HG03457 (cell line): ENCODE data around the gene PTPMT1.

Experiments
- ATAC-seq: cut with Tn5 transposase; IDR thresholded peaks from one replicate; pipeline ENCODE4 v1.9.1; 2021; ENCODE audit warnings: moderate number of reproducible peaks; ENCODE audit not compliant: unreplicated experiment

The PTPMT1 gene

DNA sequence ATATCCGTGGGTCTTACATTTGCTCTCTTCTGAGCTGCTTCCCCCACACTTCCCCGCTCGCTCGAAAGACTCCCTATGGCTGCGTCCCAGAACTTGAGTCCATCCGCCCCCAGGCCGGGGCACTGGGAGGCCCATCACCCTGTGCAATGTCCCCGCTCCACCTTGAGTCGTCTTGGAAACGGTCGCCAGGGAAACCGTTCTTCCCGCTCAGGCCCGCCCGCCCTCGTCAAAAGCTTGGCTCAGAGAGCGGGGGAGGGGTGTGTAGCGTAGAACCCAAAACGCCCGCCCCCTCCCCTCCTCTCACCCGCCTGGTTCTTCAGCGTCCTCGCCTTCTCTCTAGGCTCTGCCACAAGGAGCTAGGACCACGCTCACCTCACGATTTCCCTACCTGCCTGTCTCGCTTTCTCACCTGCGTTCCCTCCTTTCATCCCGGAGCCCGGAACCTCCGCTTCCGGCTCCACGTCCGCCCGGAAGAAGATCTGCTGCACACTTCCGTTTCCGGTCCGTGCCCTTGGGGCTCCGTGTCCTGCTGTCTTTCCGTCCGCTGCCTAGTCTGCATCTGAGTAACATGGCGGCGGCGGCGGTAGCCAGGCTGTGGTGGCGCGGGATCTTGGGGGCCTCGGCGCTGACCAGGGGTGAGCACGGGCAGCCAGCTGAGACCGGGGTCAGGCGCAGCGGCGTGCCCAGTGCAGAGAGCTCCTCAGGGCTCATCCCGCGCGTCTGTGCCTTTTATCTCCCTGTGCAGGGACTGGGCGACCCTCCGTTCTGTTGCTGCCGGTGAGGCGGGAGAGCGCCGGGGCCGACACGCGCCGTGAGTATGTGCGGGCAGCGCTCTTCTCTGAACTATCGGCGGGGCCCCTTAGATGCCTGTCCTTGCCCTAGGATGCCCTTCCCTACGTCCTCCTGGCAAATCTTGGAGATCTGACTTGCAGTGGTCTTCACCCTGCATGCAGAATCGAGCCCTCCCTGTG, 13.4 kb downstream of the PTPMT1 start, which contains the start of the genes KBTBD4 and NDUFS3:
TSS of gene KBTBD4 (minus strand) at position 447 of the 971 bp plus-strand sequence. CDS start at position 428, 19 bp downstream.
TSS of gene NDUFS3 (plus strand) at position 551 of the 971 bp plus-strand sequence. CDS start at position 569, 18 bp downstream.
- peak; percentile 84 for ATAC-seq

DNA sequence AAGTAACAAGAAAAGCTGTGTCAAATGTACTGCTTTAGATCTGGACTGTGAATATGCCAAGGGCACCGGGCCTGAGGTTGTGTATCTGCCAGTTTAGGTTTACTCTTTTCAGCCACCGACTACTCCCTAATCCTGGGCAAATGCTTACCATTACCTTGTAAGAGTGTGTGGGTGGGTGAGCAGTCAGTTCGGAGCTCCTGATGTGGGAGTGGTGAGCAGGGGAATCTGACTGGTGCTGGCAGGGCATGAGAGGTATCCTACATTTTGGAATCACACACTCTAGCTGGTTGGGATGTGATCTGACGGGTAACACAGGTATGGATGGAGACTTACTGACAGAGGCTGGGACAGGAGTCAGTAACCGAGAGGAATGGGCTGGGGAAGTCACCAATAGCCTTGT, 18.4 kb downstream of the PTPMT1 start:
- no peak for ATAC-seq

DNA sequence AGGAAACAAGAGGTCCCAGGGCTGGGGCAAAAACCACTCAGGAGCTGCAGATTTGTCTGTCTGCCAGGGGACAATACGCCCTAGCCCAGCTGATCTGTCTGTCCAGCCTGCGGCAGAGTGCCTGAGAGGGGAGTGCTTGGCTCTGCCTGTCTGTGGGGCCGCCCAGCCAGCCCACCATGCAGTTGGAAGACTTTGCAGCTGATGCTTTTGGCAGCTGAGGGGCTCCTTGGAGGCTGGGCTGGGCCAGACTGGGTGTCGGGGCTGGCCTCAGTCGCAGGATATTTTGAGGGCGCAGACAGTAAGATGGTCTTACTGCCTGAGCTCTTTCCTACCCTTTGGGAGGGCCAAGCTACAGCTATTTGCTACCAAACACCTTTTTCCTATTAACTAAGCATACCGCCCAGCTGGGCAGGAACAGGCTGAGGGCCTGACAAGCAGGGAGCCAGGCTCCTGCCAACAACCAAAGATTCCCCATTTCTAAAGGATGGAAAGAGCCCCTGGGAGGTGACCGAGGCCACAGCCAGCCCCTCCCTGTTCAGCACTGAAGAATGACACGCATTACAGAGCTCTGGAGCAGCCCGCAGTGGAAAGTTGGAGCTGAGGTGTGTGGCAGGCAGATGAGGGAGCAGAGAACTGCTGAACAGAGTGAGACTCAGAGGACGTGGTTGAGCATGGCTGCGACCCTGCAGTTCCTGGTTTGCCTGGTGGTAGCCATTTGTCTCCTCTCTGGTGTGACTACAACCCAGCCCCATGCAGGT, 20.9 kb downstream of the PTPMT1 start, which contains the start of gene FAM180B:
TSS of gene FAM180B (plus strand) at position 581 of the 758 bp plus-strand sequence. CDS start at position 672, 91 bp downstream.
- no peak for ATAC-seq

DNA sequence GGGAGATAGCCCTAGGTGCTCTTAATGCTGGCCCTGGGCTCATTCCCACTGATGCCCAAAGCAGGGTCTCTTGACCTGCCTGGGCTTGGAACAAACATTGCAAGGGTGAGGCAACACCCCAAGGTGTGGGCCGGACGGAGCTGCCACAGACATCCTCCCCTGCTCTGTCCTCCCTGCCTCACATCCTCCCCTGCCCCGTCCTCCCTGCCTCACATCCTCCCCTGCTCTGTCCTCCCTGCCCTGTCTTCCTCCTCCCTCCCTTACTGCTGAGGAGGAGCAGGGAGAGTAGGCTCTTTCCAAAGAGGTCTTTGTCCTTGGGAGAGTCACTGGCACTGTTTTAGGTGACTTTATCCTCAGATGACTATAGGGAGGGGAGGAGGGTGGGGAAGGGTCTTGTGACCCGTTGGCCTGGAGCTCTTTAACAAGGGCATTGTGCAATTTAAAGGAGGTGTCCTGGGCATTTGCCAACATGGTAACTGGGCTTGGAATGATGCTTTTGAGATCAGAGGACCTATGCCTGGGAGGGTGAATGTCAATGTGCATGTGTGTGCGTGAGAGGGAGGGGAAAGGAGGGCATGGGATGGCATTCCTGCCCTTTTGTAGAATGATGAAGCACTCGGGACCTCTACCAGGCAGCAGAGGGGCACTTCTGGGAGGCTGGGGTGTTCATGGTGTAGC, 21.8 kb downstream of the PTPMT1 start:
- ATAC-seq: no peak

DNA sequence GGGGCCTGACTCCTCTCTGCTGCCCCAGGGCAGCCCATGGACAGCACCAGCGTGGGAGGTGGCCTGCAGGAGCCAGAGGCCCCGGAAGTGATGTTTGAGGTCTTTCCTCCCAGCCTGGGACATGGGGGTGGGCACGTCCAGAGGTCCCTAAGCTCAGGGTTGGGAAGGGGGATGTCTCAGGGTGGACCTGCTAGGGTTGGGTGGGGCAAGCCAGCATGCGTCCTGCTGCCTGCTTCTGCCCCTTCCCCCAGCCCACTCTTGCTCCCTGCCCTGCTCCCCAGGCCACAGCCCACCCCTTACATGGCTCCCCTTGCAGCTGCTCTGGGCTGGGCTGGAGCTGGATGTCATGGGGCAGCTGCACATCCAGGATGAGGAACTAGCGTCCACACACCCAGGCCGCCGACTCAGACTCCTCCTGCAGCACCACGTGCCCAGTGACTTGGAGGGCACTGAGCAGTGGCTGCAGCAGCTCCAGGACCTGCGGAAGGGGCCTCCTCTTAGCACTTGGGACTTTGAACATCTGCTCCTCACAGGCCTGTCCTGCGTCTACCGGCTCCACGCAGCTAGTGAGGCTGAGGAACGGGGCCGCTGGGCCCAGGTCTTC, 22.4 kb downstream of the PTPMT1 start:
- ATAC-seq: no peak

DNA sequence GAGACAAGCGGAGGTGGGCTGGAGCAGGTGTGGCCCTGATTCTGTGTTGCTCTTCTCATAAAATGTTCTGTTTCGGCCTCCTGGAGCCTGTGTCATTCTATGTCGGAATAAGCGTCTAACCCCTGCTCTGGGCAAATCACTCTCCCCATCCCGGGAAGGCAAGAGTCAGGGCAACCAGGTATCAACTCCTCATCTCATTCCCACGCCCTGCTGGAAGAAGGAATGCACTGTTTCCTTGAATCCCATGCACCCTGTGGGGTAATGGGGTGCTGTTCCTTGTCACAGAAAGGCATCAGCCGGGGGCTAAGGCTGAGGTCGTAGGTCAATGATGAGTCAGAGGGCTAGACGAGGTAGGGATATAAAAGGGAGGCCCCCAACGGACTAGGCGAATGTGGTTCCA, 23.7 kb downstream of the PTPMT1 start:
- no peak for ATAC-seq

DNA sequence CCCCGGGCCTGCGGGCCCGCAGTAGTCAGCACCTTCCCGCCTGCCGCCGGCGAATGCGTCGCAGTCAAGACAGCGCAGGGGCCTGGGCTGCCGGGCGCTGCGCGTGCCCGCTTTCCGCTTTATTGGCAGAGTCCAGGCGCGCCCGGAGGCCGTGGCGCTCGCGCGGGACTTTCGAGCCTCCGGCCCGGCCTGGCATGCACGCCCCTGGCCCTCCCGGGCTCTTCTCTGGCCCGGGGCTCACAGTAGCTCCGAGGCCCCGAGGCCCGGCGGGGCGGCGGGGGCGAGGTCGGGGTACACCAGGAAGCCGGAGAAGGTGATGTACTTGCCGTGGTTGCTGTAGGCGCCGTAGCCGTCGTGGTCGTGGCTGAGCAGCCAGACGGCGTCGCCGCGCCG, 24.2 kb downstream of the PTPMT1 start:
- no peak for ATAC-seq

DNA sequence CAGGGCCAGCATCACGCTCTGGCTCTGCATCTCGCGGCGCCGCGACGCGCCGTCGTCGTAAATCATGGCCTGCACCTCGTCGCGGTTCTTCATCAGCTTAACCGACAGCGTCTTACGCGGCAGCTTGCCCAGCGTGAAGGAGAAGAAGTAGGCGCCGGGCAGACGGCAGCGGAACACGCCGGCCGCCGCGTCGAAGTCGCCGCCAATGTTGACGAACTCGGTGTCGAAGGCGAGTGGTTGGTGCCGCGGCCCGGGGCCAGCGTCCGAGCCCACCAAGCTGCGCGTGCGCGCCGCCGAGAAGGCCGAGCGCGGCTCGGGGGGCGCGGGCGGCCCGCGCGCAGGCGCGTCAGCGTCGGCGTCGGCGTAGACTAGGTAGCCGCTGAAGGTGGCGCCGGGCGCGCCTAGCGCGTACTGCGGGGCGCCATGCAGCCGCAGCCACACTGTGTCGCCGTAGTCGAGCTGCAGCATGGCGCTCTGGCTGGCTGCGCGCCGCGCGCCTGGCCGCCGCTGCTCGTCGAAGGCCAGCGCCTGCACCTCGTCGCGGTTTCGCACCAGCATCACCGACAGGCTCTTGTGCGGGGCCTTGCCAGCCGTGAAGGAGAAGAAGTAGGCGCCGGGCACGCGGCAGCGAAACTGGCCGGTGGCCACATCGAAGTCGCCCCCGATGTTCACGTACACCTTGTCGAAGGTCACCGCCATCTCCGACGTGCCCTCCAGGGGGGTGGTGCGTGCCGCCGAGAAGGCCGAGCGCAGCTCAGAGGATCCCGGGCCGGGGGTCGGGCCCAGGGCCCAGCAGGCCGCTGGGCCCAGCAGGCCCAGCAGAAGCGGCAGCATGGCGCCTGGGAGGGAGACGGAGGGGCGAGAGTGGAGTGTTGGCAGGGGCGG, 24.8 kb downstream of the PTPMT1 start:
- ATAC-seq: no peak

DNA sequence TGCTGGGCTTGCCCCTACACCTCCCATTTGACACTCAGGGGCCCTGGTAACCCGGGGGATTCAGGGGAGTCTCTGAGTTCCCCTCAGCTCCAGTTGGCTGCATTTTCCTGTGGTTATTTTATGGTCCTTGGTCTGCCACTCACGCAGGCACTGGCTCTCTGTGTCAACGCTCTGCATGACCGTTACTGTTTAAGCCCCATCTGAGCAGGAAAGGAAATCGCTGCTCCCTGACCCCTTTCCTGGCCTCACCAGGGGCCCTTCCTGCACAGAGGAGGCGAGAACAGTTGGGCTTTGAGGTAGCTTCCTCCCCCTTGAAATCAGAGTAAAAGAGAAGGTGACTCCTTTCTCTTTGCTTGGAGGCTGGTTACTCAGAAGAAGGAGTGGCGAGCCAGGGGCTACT, 26.4 kb downstream of the PTPMT1 start:
- no peak for ATAC-seq

DNA sequence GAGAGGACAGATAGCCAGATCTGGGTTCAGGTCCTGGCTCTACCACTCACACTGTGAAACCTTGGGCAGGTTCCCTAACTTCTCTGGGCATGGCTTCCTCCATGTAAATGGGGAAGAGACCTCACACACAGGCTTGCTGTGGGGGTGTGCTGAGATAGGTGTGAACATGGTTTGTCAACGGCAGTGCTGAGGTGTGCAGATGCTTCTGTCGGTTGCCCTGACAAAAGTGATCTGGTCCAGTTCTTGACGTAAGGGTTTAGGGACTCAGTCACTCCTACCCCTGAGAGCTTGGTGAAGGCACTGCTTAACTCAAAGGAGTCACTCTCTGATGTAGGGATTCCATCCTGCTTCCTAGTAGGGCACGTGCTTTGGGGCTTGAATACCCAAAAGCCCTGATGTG, 26.9 kb downstream of the PTPMT1 start:
- no peak for ATAC-seq

DNA sequence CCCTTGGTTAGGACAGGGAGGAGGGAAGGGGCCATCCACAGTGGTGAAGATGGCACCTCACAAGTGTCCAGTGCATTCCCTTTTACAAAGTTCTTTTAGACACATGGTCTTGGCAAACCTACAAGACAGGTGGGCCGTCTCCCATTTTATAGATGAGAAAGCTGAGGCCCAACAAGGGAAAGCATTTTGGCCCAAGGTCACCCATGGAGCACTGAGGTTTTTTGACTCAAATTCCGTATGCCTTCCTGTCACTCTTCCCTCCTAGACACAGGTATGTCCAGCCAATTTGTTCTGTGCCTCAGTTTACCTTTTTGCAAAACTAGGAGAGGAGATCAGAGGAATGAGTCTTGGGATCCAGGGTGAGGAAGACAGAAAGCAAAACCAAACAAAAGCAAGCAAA, 27.6 kb downstream of the PTPMT1 start:
- ATAC-seq: no peak

DNA sequence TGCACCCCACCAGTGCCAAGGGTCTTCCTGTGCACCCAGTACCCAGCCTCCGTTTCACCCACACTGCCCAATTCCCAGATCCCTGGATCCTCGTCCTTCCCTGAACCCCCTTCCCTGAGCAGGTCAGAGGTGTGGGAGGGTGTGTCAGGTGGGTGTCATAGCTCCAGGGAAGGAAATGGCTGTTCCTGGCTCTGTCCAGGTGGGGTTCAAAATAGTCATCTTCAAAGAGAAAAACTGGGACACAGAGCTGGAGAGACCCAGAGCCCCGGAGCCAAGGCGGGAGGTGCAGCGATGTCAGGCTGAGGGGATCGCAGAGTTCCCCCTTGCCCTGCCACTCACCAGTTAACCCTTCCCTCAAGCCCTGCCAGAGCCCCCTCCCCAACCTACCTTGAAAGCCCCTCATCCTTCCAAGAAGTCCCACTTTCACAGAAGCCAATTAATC, 28.1 kb downstream of the PTPMT1 start:
- ATAC-seq: no peak

DNA sequence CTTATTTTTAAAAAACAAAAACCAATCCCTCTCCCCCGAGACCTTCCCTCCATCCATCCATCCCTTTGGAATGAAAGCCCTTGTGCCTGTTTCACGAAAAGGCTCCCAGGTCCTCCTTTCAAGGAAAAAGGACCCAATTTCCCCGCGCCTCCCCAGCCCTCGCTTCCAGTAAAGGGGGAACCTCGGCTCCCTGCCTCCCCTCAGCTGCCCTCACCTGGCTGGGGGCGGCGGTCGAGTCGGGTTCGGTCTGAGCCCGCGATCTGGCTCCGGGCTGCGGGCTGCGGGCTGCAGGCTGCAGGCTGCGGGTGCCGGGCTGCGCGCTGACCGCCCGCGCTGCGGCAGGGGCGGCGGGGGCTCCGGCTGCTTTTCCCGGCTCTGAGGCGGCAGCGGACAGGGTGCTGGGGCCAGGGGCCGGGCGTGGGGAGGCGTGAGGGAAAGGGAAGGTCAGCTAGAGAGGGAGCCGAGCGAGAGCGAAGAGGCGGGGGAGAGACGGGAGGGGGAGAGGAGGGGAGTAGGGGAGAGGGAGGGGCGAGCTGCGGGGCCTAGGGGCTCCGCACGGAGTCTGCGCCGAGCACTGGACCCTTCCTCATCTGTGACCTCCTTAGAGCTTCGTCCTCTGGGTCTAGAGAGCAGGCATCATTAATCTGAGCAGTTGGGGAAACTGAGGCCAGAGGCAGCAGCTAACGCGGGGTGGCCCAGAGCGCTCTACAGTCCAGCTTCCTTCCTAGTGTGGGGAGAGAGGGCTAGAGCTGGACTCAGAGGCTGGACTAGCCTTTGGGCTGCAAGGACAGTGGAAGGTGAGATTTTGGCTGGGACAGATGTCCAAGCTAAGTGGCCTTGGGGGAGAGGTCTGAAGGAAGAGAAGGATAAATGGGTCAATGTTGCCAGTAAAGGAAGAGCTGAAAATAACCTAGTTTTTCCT, 28.8 kb downstream of the PTPMT1 start, which contains the start of gene C1QTNF4:
TSS of gene C1QTNF4 (minus strand) at position 478 of the 922 bp plus-strand sequence. CDS start 3,601 bp downstream, outside the sequence.
- no peak for ATAC-seq

DNA sequence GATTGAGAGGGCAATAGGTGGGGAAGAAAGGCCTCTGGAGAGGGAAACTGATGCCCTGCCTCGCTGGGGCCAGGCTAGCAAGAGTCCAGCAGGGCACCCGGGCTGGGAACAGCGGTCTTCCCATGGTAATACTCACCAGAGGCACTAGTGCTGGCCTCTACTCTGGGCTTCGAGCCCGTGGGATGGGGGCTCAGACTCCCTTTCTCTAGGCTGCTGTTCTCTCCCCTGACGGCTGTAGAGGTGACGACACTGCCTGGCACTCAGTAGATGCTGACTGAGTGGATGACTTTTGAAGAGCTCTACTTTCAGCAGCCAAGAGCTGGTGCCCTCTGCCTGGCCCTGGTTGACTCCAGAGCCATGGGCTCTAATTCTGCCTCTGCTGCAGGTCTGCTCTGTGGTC, 29.6 kb downstream of the PTPMT1 start:
- ATAC-seq: no peak

DNA sequence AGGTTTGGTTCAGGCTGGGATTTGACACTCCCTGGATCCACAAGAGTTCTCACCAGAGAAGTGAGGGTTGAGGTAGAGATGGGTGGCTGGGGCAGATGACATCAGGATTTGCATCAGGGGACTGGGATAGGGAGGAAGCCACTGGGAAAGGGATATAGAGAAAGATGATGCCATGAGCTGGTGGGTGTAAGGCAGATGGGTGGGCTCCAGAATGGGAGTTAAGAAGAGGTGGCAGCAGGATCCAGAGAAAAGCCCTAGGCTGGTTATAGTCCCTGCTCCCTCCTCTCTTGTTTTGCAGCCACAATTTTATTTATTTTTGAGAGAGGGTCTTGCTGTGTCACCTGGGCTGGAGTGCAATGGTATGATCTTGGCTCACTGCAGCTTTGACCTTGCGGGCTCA, 30.6 kb downstream of the PTPMT1 start:
- no peak for ATAC-seq

DNA sequence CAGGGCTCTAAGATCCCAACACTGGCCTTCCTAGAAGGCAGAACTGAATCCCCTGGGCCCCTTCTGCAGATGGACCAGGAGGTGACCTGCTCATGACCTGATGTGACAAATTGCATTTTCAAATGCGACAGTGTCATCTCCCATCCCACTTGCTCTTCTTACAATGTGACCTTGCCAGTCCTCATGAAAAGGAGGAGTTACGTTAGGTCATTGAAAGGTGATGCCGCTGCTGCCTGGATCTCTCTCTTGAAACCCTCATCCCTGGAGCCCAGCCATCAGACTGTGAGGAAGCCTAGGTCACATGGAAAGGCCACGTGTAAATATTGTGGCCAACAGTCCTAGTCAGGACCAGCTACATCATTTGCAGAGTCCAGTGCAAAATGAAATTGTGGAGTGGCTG, 34.5 kb downstream of the PTPMT1 start:
- ATAC-seq: no peak

DNA sequence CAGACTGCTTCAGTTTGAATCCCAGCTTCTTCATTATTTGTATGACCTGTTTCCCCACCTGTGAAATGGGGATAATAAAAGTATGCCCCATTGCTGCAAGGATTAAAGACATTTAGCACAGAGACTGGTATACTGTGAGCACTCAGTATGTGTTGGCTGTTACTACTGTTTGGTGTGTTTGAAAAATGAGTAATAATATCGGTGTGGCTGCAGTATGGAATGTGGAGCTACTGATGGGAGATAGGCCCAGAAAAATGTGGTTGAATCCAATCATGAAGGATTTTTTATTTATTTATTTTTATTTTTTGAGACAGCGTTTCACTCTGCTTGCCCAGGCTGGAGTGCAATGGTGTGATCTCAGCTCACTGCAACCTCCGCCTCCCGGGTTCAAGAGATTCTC, 37.9 kb downstream of the PTPMT1 start:
- no peak for ATAC-seq

DNA sequence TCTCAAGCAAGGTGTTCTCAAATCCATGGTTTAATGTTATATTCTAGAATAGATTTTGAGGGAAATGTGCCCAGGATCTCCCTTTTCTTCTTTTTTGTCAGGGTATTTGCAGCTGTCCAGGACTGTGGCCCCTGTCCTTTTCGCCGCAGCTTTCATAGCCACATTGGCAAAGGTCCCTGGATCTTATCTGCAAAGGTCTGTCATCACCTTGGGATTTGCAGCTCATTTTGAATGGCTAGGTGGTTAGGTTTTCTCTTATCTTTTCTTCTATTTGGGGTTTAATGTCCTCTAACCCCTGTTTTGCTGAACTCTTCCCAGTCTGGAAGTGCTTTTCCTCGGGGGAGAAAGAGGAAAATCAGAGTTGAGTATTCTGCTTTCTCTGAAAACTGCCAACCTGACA, 40.5 kb downstream of the PTPMT1 start:
- ATAC-seq: no peak
